ENCODE measurements around the gene ANO4. TPM values are rescaled to one million over a fixed set of nuclear protein-coding genes. Genes with fewer than 3 reads are reported as not detected.
A peak's percentile ranks its signal among the peaks of the same experiment; 100 is the strongest.

Gene ANO4
- total RNA-seq, 2 donors from 2014 or later, result 7.2 to 8.5 TPM

DNA sequence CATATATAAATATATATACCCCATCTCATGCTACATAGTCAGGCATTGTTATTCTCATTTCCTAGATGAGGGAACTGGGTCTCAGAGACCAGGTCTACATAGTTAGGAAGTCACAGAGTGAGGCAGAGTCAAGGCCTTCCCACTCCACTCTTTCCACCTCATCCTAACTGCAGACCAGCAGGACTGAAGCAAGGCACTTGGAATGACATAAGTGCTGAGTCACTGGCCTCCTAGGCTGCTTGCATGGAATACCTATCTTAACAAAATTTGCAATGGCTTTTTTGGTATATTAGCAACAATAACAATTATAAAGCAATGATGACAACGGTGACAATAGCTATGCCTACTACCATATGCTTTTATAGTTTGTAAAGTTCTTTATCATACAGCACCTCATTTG, 5.4 kb upstream of the ANO4 start:
- Histone ChIP-seq H3K27me3 (replicated peaks; ENCODE audit: insufficient read depth) (no peaks in the 10 kb centered on the region), H3K27ac (no peak overlapping the region), H3K36me3 (no peaks in the 10 kb centered on the region), H3K4me3 (no peak overlapping the region), H3K4me1 (replicated peaks) (no peaks in the 10 kb centered on the region), H3K9me3 (no peaks in the 10 kb centered on the region)
- DNase-seq (ENCODE audit: low spot score), result no peak
- TF ChIP-seq, protein P1, sequence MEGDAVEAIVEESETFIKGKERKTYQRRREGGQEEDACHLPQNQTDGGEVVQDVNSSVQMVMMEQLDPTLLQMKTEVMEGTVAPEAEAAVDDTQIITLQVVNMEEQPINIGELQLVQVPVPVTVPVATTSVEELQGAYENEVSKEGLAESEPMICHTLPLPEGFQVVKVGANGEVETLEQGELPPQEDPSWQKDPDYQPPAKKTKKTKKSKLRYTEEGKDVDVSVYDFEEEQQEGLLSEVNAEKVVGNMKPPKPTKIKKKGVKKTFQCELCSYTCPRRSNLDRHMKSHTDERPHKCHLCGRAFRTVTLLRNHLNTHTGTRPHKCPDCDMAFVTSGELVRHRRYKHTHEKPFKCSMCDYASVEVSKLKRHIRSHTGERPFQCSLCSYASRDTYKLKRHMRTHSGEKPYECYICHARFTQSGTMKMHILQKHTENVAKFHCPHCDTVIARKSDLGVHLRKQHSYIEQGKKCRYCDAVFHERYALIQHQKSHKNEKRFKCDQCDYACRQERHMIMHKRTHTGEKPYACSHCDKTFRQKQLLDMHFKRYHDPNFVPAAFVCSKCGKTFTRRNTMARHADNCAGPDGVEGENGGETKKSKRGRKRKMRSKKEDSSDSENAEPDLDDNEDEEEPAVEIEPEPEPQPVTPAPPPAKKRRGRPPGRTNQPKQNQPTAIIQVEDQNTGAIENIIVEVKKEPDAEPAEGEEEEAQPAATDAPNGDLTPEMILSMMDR (IDR thresholded peaks at IDR 0.05), result no peak
- 100% methylated on average over 1 of the region's 1 CpG for WGBS
- intact Hi-C loops (cut with DNase I), result no loop called here

DNA sequence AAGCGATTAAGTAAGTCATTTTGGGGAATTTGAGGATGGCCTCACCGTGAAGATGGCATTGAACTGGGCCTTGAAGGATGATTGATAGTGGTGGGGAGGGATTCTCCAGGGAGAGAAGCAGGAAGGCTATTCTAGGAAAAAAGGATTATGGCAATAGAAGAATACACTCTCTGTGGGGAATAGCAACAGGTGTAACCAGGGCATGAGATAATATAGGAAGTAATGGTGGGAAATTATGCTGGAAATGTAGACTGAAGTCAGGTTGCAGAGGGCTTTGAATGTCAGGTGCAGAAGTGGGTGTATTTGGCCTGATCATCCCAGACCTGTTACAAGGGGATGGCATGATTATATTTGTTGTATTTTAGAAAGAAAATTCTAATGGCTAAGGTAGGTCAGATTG, 4.6 kb upstream of the ANO4 start:
- no peaks in the 10 kb centered on the region for H3K4me1 ChIP-seq (replicated peaks)
- no peak overlapping the region for H3K27ac ChIP-seq
- H3K4me3 ChIP-seq, result no peak overlapping the region
- H3K36me3 ChIP-seq, result no peaks in the 10 kb centered on the region
- intact Hi-C loops (cut with DNase I), result no loop called here
- H3K27me3 ChIP-seq (replicated peaks; ENCODE audit: insufficient read depth), result no peaks in the 10 kb centered on the region
- WGBS, result 86% methylated on average over 2 of the region's 2 CpGs
- TF ChIP-seq, protein P1 (IDR thresholded peaks at IDR 0.05), result no peak
- no peak for TF ChIP-seq POLR2A (IDR thresholded peaks at IDR 0.05)
- no peak for TF ChIP-seq POLR2AphosphoS5 (IDR thresholded peaks at IDR 0.05)
- DNase-seq (ENCODE audit: low spot score), result no peak
- H3K9me3 ChIP-seq, result no peaks in the 10 kb centered on the region

DNA sequence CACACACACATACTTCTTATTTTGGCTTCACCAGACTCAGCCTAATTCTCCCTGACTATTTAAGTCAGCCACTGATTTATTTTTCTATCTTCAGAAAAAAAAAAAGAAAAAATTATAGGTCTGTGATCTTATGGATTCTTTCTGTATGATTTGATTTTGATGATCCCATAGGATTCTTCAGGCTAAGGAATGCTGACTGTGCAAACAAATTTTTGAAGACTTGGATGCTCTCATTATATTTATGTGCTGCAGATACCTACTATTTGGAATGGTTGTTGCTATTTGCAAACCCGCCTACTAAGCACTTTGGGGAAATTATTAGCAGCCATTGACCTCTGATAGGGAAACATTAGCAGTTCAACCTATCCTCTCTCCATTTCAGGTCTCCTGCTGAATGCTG, 4.0 kb upstream of the ANO4 start:
- Histone ChIP-seq H3K9me3 (no peaks in the 10 kb centered on the region), H3K36me3 (no peaks in the 10 kb centered on the region), H3K27me3 (replicated peaks; ENCODE audit: insufficient read depth) (no peaks in the 10 kb centered on the region), H3K4me3 (no peak overlapping the region), H3K27ac (no peak overlapping the region), H3K4me1 (replicated peaks) (no peaks in the 10 kb centered on the region)
- WGBS, result 100% methylated on average over 1 of the region's 1 CpG
- TF ChIP-seq, protein P1 (IDR thresholded peaks at IDR 0.05), result no peak
- no peak for TF ChIP-seq POLR2A (IDR thresholded peaks at IDR 0.05)
- TF ChIP-seq POLR2AphosphoS5 (IDR thresholded peaks at IDR 0.05), result no peak
- intact Hi-C loops (cut with DNase I), result no loop called here
- no peak for DNase-seq (ENCODE audit: low spot score)

DNA sequence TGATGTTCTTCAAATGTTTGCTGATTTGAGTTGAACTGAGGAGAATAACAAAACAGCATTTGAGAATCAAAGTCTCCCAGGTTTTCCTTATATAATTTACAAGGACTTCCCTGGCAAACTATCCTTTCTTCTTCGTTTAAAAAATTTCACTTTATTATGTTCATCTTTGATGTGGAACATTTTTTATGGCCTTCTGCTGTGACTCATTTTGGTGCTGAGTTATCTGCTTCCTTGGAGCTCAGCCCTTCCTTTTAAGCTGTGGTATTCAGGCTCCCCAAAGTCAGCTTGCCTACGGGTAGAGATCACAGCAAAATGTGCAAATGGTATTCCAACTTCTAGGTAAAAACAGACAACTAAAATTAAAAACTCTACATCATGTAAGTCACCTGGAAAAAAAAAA, 1.4 kb upstream of the ANO4 start:
- WGBS, result 11% methylated on average over 2 of the region's 2 CpGs
- H3K4me1 ChIP-seq (replicated peaks), result no peaks in the 10 kb centered on the region
- H3K36me3 ChIP-seq, result no peaks in the 10 kb centered on the region
- H3K27ac ChIP-seq, result no peak overlapping the region
- TF ChIP-seq, protein P1 (IDR thresholded peaks at IDR 0.05), result no peak
- peak; percentile 19 for TF ChIP-seq POLR2AphosphoS5 (IDR thresholded peaks at IDR 0.05)
- no peak overlapping the region for H3K4me3 ChIP-seq
- H3K27me3 ChIP-seq (replicated peaks; ENCODE audit: insufficient read depth), result no peaks in the 10 kb centered on the region
- no peaks in the 10 kb centered on the region for H3K9me3 ChIP-seq
- no peak for DNase-seq (ENCODE audit: low spot score)
- intact Hi-C loops (cut with DNase I), result no loop called here

DNA sequence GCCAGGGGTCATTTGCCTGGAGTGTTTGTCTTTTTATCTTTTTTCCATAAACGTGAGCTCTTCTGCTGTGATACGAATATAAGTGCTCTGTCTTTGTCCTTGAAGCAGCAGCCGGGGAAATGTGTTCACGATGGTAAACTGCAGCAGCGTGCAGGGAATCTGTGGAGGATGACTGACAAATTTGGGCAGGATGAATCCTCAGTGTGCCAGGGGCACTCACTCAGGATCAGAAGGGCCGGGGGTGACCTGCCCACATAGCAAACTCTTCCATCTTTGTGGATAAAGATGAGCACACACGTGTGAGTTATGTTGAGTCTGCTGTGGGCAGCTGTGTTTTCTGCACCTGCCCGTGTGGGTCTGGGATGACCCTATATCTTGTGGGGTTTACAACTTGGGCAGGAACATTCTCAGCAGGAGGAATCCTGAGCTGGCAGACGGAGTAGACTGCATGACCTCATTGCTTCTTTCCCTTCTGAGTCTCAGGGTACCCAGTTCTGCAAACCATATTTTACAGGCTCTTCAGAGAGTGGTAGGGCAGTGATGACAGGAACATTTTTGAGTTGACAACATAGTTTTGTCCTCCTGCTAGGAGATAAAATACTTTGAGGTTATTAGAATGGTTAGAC, 711 bp downstream of the ANO4 start:
- H3K4me3 ChIP-seq, result peak overlapping the region in 1 of 2 donors; percentile 7
- DNase-seq (ENCODE audit: low spot score), result no peak
- no peaks in the 10 kb centered on the region for H3K9me3 ChIP-seq
- H3K27me3 ChIP-seq (replicated peaks; ENCODE audit: insufficient read depth), result no peaks in the 10 kb centered on the region
- TF ChIP-seq POLR2A (IDR thresholded peaks at IDR 0.05), result no peak
- TF ChIP-seq POLR2AphosphoS5 (IDR thresholded peaks at IDR 0.05), result no peak
- TF ChIP-seq, protein P1 (IDR thresholded peaks at IDR 0.05), result no peak
- intact Hi-C loops (cut with DNase I), result no loop called here
- 15% methylated on average over 9 of the region's 9 CpGs for WGBS
- no peaks in the 10 kb centered on the region for H3K36me3 ChIP-seq
- H3K4me1 ChIP-seq (replicated peaks), result no peaks in the 10 kb centered on the region
- H3K27ac ChIP-seq, result peak overlapping the region in 1 of 2 donors; percentile 35

Measured in prostate gland (tissue), 2 donors.